Fibroblast of skin of back (primary cell): Measurements from ENCODE around the gene LTC4S.

Experiments
- DNase-seq: peaks from one replicate; pipeline ENCODE4 v3.0.0-alpha.2; 2013

The LTC4S gene

GRCh38 chr5:179812135-179812825 lies 18.5 kb downstream of the LTC4S start:
- DNase-seq = no peak

DNA sequence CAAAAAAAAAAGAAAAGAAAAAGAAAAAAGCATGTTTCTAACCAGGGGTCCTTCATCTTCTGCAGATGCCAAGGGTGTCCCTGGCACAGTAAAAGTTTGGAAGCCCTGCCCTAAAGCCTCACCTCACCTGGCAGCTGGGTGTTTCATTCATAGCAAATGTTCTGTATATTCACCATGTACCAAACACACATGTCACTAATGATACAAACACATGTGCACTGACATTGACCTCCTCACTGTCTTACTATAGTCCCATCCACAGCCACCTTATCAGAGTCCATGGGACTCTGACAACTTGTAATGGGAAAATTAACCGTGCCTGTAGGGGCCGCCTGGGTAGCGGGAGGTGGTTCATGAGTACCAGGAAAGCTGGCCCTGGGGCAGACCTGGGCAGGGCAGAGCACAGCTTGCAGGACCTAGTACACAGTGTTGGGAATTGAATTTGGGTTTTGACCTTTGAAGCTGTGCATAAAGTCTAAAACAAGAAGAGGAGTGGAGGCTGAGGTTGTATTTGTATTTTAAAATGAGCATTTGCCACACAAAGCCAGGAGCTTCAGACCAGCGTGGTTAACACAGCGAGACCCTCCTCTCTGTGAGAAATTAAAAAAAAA lies 19.3 kb downstream of the LTC4S start:
- no peak for DNase-seq

- no peak for DNase-seq
Observed at GRCh38 chr5:179814090-179814489, 20.3 kb downstream of the LTC4S start.

GRCh38 chr5:179815491-179816249 lies 21.9 kb downstream of the LTC4S start:
- DNase-seq = no peak

- DNase-seq = no peak
Observed at GRCh38 chr5:179816401-179816795, 22.6 kb downstream of the LTC4S start.

- DNase-seq = no peak
Observed at GRCh38 chr5:179816796-179817469, 23.1 kb downstream of the LTC4S start.

GRCh38 chr5:179817470-179817840 lies 23.7 kb downstream of the LTC4S start:
- no peak for DNase-seq

DNA sequence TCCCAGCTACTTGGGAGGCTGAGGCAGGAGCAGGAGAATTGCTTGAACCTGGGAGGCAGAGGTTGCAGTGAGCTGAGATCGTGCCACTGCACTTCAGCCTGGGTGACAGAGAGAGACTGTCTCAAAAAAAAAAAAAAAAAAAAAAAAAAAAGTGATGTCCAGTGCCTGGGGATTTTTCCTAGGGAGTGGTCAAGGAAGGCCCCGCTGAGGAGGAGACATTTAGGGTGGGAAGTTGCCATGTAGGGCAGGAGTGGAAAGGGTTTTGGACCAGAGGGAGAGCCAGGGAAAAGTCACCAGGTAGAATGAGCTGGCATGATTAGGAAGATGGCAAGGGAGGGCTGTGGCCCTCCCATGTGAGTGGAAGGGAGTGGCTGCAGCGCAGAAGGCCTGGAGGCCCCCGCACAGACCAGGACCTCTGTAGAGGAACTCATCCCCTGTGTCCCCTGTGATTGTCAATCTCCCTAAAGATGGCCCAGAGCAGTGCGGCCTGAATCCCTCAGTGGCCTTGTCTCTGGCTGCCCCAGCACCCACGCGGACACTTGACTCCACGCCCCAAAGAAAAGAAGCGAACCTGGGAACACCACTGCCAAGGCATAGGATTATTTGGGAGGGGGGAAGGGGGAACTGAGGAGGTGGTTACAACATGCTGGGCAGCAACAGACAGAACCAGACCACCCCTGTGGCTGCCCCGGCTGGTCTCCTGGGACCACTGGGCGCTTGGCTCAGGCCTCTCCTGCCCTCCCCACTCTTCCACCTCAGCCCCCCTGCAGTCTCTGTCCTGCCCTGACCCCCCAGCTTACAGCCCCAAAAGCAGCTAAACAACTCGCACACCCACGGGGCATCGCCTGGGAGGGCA lies 24.3 kb downstream of the LTC4S start:
- DNase-seq = no peak

DNA sequence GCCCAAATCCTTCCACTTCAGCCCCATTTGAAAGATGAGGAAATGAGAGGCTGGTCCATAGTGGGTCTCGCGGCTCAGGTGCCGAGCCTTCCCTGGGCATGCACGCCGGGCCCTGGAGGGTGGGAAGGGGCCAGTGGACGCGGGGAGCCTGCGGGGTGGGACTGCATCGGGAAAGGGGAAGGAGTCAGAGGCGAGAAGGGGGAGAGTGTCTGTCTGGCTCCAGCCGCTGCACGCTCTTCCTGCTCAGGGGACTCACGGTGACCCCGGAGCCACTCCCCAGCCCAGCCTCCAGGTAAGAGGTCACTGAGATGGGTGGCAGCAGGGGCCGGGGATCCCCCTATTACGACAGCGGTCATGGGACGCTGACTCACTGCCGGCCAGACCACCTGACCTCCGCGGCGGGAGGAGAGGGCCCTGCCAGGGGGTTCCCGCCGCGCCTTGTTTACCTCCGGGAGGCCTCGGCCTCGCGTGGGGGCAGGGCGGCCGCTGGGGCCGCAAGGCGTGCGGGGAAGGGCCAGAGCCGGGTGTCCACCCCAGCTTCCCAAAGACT lies 25.0 kb downstream of the LTC4S start:
- DNase-seq = peak; percentile 86

GRCh38 chr5:179819296-179820126 lies 25.7 kb downstream of the LTC4S start:
- peak; percentile 48 for DNase-seq

DNA sequence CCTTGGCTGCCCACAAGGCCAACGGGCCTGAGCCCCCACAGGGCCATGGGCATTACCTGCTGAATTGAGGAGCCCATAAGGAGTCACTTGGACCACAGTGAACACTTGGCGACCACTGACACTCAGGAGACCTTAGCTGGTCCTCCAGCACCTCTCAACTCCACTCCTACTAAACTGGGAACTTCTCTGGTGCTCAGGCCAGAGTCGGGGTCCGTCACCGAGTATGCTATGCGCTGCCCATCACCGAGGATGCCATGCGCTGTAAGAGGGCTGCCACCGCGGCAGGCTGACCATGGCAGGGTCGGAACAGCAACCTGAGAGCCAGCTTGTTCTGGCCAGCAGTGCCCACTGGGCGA lies 26.3 kb downstream of the LTC4S start:
- no peak for DNase-seq

DNA sequence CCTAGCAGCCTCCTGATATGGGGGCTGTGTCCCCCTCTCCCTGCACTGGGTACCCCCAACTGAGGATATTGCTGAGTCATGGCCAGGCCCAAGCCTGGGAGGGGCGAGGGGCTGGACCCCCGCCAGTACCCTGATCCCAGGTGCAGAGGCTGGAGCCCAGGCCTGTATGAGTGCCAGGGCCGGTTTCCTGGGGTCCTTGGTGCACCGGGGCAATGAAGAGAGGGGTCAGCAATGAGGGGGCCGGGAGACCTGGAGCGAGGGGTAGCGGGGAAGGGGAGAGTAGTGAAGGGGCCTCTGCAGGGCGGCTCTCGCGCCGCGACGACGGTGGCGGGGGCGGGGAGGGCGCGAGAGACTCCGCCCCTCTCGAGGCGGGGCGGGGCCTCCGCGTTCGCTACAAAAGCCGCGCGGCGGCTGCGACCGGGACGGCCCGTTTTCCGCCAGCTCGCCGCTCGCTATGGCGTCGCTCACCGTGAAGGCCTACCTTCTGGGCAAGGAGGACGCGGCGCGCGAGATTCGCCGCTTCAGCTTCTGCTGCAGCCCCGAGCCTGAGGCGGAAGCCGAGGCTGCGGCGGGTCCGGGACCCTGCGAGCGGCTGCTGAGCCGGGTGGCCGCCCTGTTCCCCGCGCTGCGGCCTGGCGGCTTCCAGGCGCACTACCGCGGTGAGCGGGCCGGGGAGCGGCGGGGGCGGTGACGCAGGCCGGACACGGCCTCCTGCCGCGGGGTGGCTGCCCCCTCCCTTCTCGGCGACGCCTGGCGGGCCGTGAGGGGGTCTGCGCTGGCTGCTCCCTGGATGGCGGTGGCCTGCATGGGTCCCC lies 26.9 kb downstream of the LTC4S start, which contains the start of gene SQSTM1:
Gene SQSTM1, plus strand, starts transcription at position 423 of the 815 bp plus-strand sequence. Its CDS starts 32 bp downstream, at position 455.
- peak; percentile 74 for DNase-seq

DNA sequence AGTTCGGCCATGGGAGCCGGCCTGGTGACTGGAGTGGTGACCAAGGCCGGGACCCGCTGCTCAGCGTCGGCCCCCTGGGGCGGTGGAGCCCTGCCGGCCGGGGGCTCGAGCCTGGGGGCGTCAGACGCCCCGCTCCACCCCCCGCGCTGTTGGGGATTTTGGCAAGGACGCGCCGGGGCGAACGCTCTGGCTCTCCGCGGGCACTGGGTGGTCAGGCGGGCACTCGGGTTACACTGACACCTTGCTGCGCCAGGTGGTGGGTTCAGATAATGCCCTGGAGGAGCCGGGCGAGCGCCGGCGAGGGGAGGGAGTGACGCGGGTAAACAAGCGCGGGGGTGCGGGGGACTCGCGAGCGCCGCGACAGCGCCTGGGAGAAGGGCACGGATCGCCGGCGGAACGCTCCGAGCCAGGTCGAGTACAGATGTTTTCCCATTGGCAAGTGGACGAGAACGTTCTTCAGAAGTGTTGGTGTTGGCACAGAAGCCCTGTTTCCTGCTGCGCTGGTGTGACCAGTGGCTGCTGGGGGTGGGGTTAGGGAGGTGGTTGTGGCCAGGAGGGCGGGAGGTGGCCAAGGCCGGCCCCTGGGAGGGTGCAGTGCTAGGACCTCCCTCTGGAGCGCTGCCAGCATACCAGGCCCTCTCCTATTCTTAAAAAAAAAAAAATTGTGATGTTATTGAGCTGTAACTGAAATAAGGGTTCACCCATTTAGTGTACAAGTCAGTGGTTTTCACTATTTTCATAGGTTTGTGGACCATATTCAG lies 27.7 kb downstream of the LTC4S start:
- DNase-seq = peak; percentile 96

- DNase-seq = no peak
Observed at GRCh38 chr5:179822059-179822432, 28.3 kb downstream of the LTC4S start.

GRCh38 chr5:179822444-179822990 lies 28.7 kb downstream of the LTC4S start:
- no peak for DNase-seq

DNA sequence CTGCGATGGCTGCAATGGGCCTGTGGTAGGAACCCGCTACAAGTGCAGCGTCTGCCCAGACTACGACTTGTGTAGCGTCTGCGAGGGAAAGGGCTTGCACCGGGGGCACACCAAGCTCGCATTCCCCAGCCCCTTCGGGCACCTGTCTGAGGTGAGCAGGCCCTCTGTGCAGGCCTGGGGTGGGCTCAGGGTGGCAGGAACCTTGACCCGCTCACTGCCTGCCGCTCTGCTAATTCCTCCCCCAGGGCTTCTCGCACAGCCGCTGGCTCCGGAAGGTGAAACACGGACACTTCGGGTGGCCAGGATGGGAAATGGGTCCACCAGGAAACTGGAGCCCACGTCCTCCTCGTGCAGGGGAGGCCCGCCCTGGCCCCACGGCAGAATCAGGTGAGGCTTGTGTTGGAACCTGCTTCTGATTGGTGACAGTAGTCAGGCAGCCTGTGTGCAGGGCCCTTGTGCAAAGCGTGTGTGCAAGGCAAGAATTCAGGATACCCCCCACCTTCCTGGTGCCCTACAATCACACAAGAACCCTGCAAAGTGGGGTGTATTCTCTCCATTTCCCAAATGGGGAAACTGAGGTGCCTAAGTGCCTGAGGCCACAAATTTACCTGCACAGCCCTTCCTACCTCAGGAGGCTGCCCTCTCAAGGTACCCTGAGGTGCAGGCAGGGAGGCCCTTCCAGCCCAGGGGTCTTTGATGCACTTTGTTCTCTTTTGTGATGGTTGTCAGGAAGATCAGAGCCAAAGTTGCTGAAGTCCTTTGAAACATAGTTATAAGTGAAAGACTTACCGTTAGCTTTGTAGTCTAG lies 30.4 kb downstream of the LTC4S start:
- DNase-seq = no peak

- DNase-seq = no peak
Observed at GRCh38 chr5:179824745-179825112, 30.9 kb downstream of the LTC4S start.

GRCh38 chr5:179825655-179826182 lies 31.9 kb downstream of the LTC4S start:
- no peak for DNase-seq
